OCI-LY3 (cell line): ENCODE results near the gene ANKRD24.
"Not testable (repeated sequence)": the region's sequence is repeated elsewhere in the genome, so short reads cannot be mapped to it uniquely, and the experiment has no call there.

Experiments
- H2AFZ ChIP-seq: fragments of 200-600, 300-600 bp; shearing (Covaris generic); 2 replicates; pipeline ENCODE4 v1.6.0; 2014; ENCODE audit warnings: antibody characterized with exemption, low read depth, low read length
- H3K27ac ChIP-seq: fragments of 200-600, 300-600 bp; sonication (generic); 2 replicates; pipeline ENCODE4 v1.5.1; 2014; ENCODE audit warnings: mild to moderate bottlenecking, low read length, moderate library complexity, mixed read lengths
- H3K27me3 ChIP-seq: fragments of 200-600, 300-600 bp; sonication (generic); 2 replicates; pipeline ENCODE4 v1.6.1; 2014; ENCODE audit warnings: low read depth, low read length, mixed read lengths
- H3K36me3 ChIP-seq: fragments of 200-600, 300-600 bp; sonication (generic); replicated peaks from 2 replicates; pipeline ENCODE3; 2014; ENCODE audit warnings: low read depth, low read length, mixed read lengths
- H3K4me1 ChIP-seq: fragments of 300-600, 200-600 bp; sonication (generic); 2 replicates; pipeline ENCODE4 v1.6.1; 2014; ENCODE audit warnings: low read length, mixed read lengths
- H3K4me2 ChIP-seq: fragments of 200-600, 300-600 bp; sonication (generic); 2 replicates; pipeline ENCODE4 v1.6.1; 2014; ENCODE audit warnings: low read length, mixed read lengths
- H3K4me3 ChIP-seq: fragments of 300-600, 200-600 bp; sonication (generic); 2 replicates; pipeline ENCODE4 v1.5.1; 2014; ENCODE audit warnings: antibody characterized with exemption, mild to moderate bottlenecking, low read length, moderate library complexity
- H3K79me2 ChIP-seq: fragments of 300-600, 200-600 bp; shearing (Covaris generic); 2 replicates; pipeline ENCODE4 v1.6.1; 2014; ENCODE audit warnings: mild to moderate bottlenecking, low read length, mixed read lengths
- H3K9ac ChIP-seq: fragments of 300-600, 200-600 bp; shearing (Covaris generic); 2 replicates; pipeline ENCODE4 v1.6.0; 2014; ENCODE audit warnings: mild to moderate bottlenecking, low read length, moderate library complexity
- H3K9me3 ChIP-seq: fragments of 200-600, 300-600 bp; shearing (Covaris generic); 2 replicates; pipeline ENCODE4 v1.6.1; 2014; ENCODE audit warnings: low read length, mixed read lengths; ENCODE audit not compliant: insufficient read depth
- H4K20me1 ChIP-seq: fragments of 200-600, 300-600 bp; sonication (generic); 2 replicates; pipeline ENCODE4 v1.6.1; 2016; ENCODE audit warnings: low read length, mixed read lengths; ENCODE audit not compliant: insufficient read depth
- CTCF ChIP-seq: fragments of 200-600, 300-600 bp; sonication (generic); IDR thresholded peaks from 2 replicates; pipeline ENCODE4 v1.5.1; 2014; ENCODE audit warnings: antibody characterized with exemption, low read length, low read depth
- EZH2phosphoT487 ChIP-seq: fragments of 200-600 bp; shearing (Covaris generic); IDR thresholded peaks from 2 replicates; pipeline ENCODE4 v1.6.1; 2018; ENCODE audit warnings: antibody characterized with exemption, mixed run types, low read depth

Gene ANKRD24

GRCh38 chr19:4217429-4218264 lies 35.2 kb downstream of the ANKRD24 start:
- peaks cover 15% of the 10 kb centered on the region; the same call in 1 of the 2 replicates for H3K27me3 ChIP-seq
- no peak overlapping the region for H3K27ac ChIP-seq
- no peak overlapping the region for H3K4me2 ChIP-seq
- no peak overlapping the region for H3K4me3 ChIP-seq
- TF ChIP-seq EZH2phosphoT487, result no peak
- TF ChIP-seq CTCF, result no peak
- no peaks in the 10 kb centered on the region for H3K36me3 ChIP-seq
- H4K20me1 ChIP-seq, result no peaks in the 10 kb centered on the region
- H3K4me1 ChIP-seq, result peaks cover 22% of the 10 kb centered on the region
- H3K9ac ChIP-seq, result no peak overlapping the region
- H2AFZ ChIP-seq, result no peak overlapping the region
- no peaks in the 10 kb centered on the region for H3K9me3 ChIP-seq
- H3K79me2 ChIP-seq, result no peaks in the 10 kb centered on the region

GRCh38 chr19:4218523-4218922 lies 36.0 kb downstream of the ANKRD24 start:
- H3K79me2 ChIP-seq, H3K36me3 ChIP-seq, H3K4me2 ChIP-seq, H3K4me3 ChIP-seq, H3K27me3 ChIP-seq, H3K9ac ChIP-seq, H3K9me3 ChIP-seq, H3K27ac ChIP-seq, H4K20me1 ChIP-seq, H2AFZ ChIP-seq: not testable (repeated sequence)
- peaks cover 18% of the 10 kb centered on the region for H3K4me1 ChIP-seq

GRCh38 chr19:4220188-4220587 lies 37.7 kb downstream of the ANKRD24 start:
- Histone ChIP-seq H3K79me2 (no peaks in the 10 kb centered on the region), H3K36me3 (no peaks in the 10 kb centered on the region), H3K9me3 (no peaks in the 10 kb centered on the region), H3K27ac (no peak overlapping the region), H2AFZ (no peak overlapping the region), H3K9ac (no peak overlapping the region), H3K4me2 (no peak overlapping the region), H3K4me1 (peaks cover 7% of the 10 kb centered on the region), H3K27me3 (no peaks in the 10 kb centered on the region), H3K4me3 (no peak overlapping the region), H4K20me1 (no peaks in the 10 kb centered on the region)
- no peak for TF ChIP-seq EZH2phosphoT487
- TF ChIP-seq CTCF, result no peak

- Histone ChIP-seq H3K79me2 (peaks cover 22% of the 10 kb centered on the region), H2AFZ (no peak overlapping the region), H3K4me2 (no peak overlapping the region), H3K36me3 (peaks cover under 1% of the 10 kb centered on the region), H3K27me3 (no peaks in the 10 kb centered on the region), H3K4me3 (no peak overlapping the region), H3K9me3 (no peaks in the 10 kb centered on the region), H4K20me1 (no peaks in the 10 kb centered on the region), H3K4me1 (peaks cover 40% of the 10 kb centered on the region), H3K27ac (no peak overlapping the region), H3K9ac (no peak overlapping the region)
- TF ChIP-seq EZH2phosphoT487 (no peak), CTCF (no peak)
Observed at GRCh38 chr19:4224470-4224869, 42.0 kb downstream of the ANKRD24 start.
